NT2/D1 (cell line): ENCODE data around the gene CTNNA3.

Experiments
- DNase-seq: peaks from one replicate; pipeline ENCODE4 v3.0.0-alpha.2; 2011; ENCODE audit warnings: low read depth, low spot score
- H3K27me3 ChIP-seq: 2 replicates; pipeline ENCODE4 v1.6.0; 2011; ENCODE audit warnings: mild to moderate bottlenecking; ENCODE audit not compliant: insufficient read length, insufficient read depth
- H3K36me3 ChIP-seq: 2 replicates; pipeline ENCODE4 v1.6.1; 2011; ENCODE audit warnings: mild to moderate bottlenecking, low read length, mixed read lengths; ENCODE audit not compliant: insufficient read depth, insufficient read length
- H3K4me1 ChIP-seq: 2 replicates; pipeline ENCODE4 v1.5.1; 2011; ENCODE audit not compliant: insufficient read depth, insufficient read length
- H3K4me3 ChIP-seq: 2 replicates; pipeline ENCODE4 v1.5.1; 2011; ENCODE audit warnings: low read depth; ENCODE audit not compliant: insufficient read length
- H3K9ac ChIP-seq: 2 replicates; pipeline ENCODE4 v1.6.0; 2011; ENCODE audit warnings: low read depth; ENCODE audit not compliant: insufficient read length
- H3K9me3 ChIP-seq: 2 replicates; pipeline ENCODE4 v1.5.1; 2011; ENCODE audit warnings: mild to moderate bottlenecking, low read length; ENCODE audit not compliant: insufficient read depth
- SUZ12 ChIP-seq: IDR thresholded peaks from 2 replicates; pipeline ENCODE4 v1.6.1; 2011; ENCODE audit not compliant: insufficient read length, insufficient read depth; ENCODE audit errors: extremely low read depth
- YY1 ChIP-seq: IDR thresholded peaks from 2 replicates; pipeline ENCODE4 v1.6.1; 2011; ENCODE audit not compliant: insufficient read length, insufficient read depth
- ZNF274 ChIP-seq: IDR thresholded peaks from 2 replicates; pipeline ENCODE4 v1.6.1; 2011; ENCODE audit warnings: mild to moderate bottlenecking, low read depth, low read length

CTNNA3 gene

GRCh38 chr10:67306588-67307205 lies 389.3 kb downstream of the CTNNA3 start:
- H3K9ac ChIP-seq: no peak overlapping the region

GRCh38 chr10:67302701-67303100 lies 393.3 kb downstream of the CTNNA3 start:
- DNase-seq: no peak
- H3K9ac ChIP-seq: no peak overlapping the region
- H3K9me3 ChIP-seq: no peaks in the 10 kb centered on the region
- H3K36me3 ChIP-seq: no peaks in the 10 kb centered on the region
- TF ChIP-seq SUZ12 (no peak), YY1 (no peak), ZNF274 (no peak)
- H3K4me1 ChIP-seq: no peaks in the 10 kb centered on the region
- H3K27me3 ChIP-seq: no peaks in the 10 kb centered on the region
- H3K4me3 ChIP-seq: no peak overlapping the region

More at GRCh38 chr10:67306588-67307205, 389.3 kb downstream of the CTNNA3 start:
- Histone ChIP-seq H3K4me1 (no peaks in the 10 kb centered on the region), H3K9me3 (no peaks in the 10 kb centered on the region), H3K27me3 (no peaks in the 10 kb centered on the region), H3K36me3 (no peaks in the 10 kb centered on the region), H3K4me3 (no peak overlapping the region)
- peak; percentile 3 for DNase-seq
- TF ChIP-seq ZNF274 (no peak), SUZ12 (no peak), YY1 (no peak)

DNA sequence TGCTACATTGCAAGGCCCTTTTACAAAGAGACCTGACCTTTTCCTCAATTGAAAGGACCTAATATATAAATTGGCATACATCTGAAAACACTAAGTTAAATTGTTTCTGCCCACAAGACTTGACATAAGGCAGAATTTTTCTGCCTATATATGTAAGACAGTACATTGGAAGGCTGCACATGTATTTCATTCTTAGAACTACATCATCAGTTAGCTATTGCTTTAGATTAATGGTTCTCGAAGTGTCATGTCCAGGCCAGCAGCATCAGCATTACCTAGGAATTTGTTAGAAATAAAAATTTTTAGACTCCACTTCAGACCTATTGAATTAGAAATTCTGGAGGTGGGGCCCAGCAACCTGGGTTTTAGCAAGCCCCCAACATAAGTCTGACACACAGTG lies 396.2 kb downstream of the CTNNA3 start:
- no peaks in the 10 kb centered on the region for H3K9me3 ChIP-seq
- no peak for DNase-seq
- no peak overlapping the region for H3K4me3 ChIP-seq
- H3K9ac ChIP-seq: no peak overlapping the region
- H3K36me3 ChIP-seq: no peaks in the 10 kb centered on the region
- no peak for TF ChIP-seq YY1
- no peak for TF ChIP-seq SUZ12
- no peak for TF ChIP-seq ZNF274
- H3K4me1 ChIP-seq: no peaks in the 10 kb centered on the region
- no peaks in the 10 kb centered on the region for H3K27me3 ChIP-seq

DNA sequence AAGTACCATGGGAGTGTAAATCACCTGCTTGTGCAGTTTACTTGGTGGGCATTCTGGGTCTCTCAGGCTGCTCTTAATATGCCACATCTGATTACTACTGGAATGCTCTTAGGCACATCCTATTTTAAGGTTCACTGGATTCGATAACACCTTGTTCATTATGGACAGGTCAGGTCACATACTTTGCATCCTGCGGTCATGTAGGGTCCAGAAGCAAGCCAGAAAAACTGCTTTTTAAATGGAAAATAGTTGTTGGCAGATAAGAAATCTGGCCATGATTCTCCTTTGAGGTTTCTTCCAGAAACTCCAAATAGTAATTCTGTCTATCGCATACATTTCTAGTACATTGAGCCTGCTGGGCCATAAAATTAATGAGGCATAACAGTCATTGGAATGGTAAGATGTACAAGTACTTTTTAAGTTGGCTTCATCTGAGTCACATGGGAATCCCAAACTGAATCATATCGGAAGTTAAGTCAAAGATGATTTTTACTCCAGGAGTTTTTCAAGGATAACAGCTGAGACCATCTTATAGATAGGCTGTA lies 398.3 kb downstream of the CTNNA3 start:
- Histone ChIP-seq H3K9me3 (no peaks in the 10 kb centered on the region), H3K4me1 (no peaks in the 10 kb centered on the region), H3K27me3 (no peaks in the 10 kb centered on the region), H3K36me3 (no peaks in the 10 kb centered on the region), H3K4me3 (no peak overlapping the region), H3K9ac (no peak overlapping the region)
- no peak for DNase-seq
- TF ChIP-seq ZNF274: no peak
- no peak for TF ChIP-seq YY1
- no peak for TF ChIP-seq SUZ12

DNA sequence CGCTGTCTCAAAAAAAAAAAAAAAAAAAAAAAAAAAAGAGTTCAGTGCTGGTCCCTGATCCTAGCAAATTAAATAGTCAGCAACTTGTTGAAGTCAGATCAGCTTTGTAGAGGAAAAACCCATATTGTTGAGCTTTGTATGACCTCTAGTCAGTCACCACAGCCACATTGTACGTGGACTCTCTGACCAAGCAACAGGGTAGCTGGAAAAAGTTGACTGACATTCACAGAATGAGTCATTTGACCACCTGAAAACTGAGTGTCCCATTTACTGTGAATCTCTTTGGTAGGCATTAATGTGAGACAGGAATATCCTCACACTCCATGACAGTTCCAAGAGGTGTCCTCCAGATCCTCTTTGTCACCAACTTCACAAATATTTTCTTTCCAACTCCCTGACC lies 399.1 kb downstream of the CTNNA3 start:
- no peaks in the 10 kb centered on the region for H3K9me3 ChIP-seq
- H3K27me3 ChIP-seq: no peaks in the 10 kb centered on the region
- no peaks in the 10 kb centered on the region for H3K36me3 ChIP-seq
- no peak overlapping the region for H3K9ac ChIP-seq
- no peaks in the 10 kb centered on the region for H3K4me1 ChIP-seq
- TF ChIP-seq YY1: no peak
- TF ChIP-seq SUZ12: no peak
- TF ChIP-seq ZNF274: no peak
- no peak for DNase-seq
- H3K4me3 ChIP-seq: no peak overlapping the region

DNA sequence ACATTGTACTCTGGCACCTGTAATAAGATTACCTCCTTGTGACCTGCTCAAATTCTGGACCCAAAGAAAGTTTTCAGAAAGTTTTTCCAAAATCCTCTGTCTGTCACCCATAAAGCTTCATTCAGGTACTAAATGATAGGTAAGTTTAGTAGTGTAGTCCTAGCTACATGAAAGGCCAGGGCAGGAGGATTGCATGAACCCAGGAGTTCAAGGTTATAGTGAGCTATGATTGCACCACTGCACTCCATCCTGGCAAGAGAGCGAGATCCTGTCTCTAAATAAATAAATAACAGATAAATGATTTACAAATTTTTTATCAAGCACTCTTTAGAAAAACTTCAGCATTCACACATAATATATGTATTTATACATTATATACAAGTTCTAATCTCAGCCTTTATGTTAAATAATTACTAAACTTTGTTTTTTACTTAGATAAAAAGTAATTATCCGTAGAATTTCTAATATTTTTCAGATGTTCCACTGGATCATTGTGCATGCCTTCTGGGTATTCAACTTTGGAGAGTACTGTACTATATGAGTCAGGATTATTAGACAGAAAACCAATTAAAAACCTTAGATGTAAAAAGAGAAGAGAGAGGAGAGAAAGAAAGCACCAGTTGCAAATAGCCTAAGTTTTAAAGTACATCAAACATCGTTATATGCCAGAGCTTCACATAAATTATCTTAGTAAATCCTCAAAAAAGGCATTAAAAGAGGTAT lies 407.1 kb downstream of the CTNNA3 start:
- DNase-seq: no peak
- Histone ChIP-seq H3K27me3 (no peaks in the 10 kb centered on the region), H3K36me3 (no peaks in the 10 kb centered on the region), H3K4me3 (no peak overlapping the region), H3K9me3 (no peaks in the 10 kb centered on the region), H3K4me1 (no peaks in the 10 kb centered on the region), H3K9ac (no peak overlapping the region)
- TF ChIP-seq ZNF274: no peak
- TF ChIP-seq SUZ12: no peak
- no peak for TF ChIP-seq YY1

DNA sequence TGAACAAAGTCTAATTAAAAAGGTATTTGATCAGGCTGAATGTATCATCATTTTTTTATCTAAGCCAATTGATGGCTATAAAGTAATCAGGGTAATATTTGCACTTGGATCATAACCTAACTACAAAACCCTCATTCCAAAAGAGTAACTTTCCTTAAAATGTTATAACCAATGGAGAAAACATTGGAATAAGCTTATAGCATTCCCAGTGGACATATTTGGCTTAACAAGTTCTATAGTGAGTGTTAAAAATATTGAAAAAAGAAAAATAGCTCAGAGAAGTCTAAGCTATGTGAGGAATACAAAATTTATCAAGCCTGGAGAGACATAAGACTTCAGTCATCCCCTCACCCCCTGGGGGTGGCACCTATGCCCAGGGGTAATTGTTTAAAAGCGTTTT lies 411.4 kb downstream of the CTNNA3 start:
- H3K9me3 ChIP-seq: peaks cover 6% of the 10 kb centered on the region; the same call in 1 of the 2 replicates

More for the DNA sequence above, 411.4 kb downstream of the CTNNA3 start:
- Histone ChIP-seq H3K9ac (no peak overlapping the region), H3K36me3 (no peaks in the 10 kb centered on the region), H3K4me3 (no peak overlapping the region), H3K4me1 (no peaks in the 10 kb centered on the region), H3K27me3 (no peaks in the 10 kb centered on the region)
- no peak for DNase-seq
- no peak for TF ChIP-seq ZNF274
- TF ChIP-seq YY1: no peak
- no peak for TF ChIP-seq SUZ12
